WERI-Rb-1 (cell line): ENCODE data around the gene ELMOD1.

Experiments used
- DNase-seq: peaks from one replicate; pipeline ENCODE4 v3.0.0-alpha.2; 2020
- H3K27ac ChIP-seq: fragments of 250-450 bp; sonication (Bioruptor Pico); 2 replicates; pipeline ENCODE4 v1.5.1; 2020; ENCODE audit warnings: mild to moderate bottlenecking, moderate library complexity
- H3K27me3 ChIP-seq: fragments of 250-450 bp; sonication (Bioruptor Pico); 2 replicates; pipeline ENCODE4 v1.5.1; 2021; ENCODE audit warnings: mild to moderate bottlenecking, low read depth, moderate library complexity; ENCODE audit not compliant: insufficient read depth, severe bottlenecking
- H3K36me3 ChIP-seq: fragments of 250-450 bp; sonication (Bioruptor Pico); 2 replicates; pipeline ENCODE4 v1.5.1; 2020; ENCODE audit warnings: mild to moderate bottlenecking, moderate library complexity
- H3K4me3 ChIP-seq: 2 replicates; pipeline ENCODE4 v1.5.1; 2011; ENCODE audit warnings: low read depth, mild to moderate bottlenecking, control low read depth, low read length
- H3K9me3 ChIP-seq: fragments of 250-450 bp; sonication (Bioruptor Pico); 2 replicates; pipeline ENCODE4 v1.5.1; 2021; ENCODE audit warnings: mild to moderate bottlenecking, moderate library complexity; ENCODE audit not compliant: severe bottlenecking
- TF ChIP-seq, protein P1 (sequence below): IDR thresholded peaks from 2 replicates; pipeline ENCODE4 v1.5.1; 2011; ENCODE audit warnings: low read depth, mild to moderate bottlenecking, control low read depth, inconsistent platforms, low read length

ELMOD1 gene

DNA sequence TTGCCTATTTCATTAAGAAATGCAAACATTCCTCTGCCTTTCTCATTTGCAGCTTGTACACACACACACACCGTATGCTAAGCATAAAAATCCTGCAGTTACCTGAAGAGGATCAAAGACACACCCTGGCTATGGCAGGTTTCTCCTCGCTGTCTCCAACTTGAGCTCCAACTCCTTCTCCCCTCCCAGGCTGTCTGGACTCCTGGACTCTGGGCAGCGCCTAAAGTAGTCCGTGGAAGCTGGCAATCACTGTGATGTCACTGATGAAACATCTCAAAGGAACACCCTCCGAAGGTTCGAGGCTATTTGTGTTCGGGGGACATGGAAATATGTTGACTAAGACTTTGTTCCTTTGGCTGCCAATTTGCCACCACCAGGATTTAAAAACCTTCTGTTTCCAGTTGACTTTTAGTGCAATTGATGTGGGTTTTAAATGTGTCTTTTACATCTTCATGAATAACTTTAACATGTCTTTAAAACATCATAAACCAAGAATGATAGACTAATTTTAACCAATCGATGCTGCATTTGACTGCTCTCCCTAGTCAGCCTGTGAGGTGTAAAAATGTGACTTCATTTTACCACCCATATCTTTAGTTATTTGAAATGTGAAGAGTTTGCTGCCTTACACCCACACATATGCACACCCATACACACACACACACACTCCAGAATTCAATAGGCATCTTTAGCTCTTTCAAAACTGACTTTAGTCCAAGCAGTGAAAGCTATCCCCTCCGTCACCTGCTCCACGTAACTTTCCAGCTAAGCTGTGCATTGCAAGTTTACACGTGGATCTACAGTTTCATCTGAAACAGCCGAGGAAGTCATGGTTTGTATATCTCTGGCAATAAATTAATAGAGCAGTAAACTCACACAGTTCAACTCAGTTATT is 121.2 kb downstream of the ELMOD1 start, which contains the start of gene SLN:
Gene SLN, minus strand, starts transcription at position 196 of the 895 bp plus-strand sequence.
- Histone ChIP-seq H3K27ac (no peak within 1 kb of the TSS), H3K4me3 (no peak within 1 kb of the TSS), H3K27me3 (no peaks in the 10 kb centered on the region), H3K36me3 (no peaks in the 10 kb centered on the region), H3K9me3 (no peaks in the 10 kb centered on the region)
- no peak for DNase-seq
- TF ChIP-seq, protein P1, sequence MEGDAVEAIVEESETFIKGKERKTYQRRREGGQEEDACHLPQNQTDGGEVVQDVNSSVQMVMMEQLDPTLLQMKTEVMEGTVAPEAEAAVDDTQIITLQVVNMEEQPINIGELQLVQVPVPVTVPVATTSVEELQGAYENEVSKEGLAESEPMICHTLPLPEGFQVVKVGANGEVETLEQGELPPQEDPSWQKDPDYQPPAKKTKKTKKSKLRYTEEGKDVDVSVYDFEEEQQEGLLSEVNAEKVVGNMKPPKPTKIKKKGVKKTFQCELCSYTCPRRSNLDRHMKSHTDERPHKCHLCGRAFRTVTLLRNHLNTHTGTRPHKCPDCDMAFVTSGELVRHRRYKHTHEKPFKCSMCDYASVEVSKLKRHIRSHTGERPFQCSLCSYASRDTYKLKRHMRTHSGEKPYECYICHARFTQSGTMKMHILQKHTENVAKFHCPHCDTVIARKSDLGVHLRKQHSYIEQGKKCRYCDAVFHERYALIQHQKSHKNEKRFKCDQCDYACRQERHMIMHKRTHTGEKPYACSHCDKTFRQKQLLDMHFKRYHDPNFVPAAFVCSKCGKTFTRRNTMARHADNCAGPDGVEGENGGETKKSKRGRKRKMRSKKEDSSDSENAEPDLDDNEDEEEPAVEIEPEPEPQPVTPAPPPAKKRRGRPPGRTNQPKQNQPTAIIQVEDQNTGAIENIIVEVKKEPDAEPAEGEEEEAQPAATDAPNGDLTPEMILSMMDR = no peak

DNA sequence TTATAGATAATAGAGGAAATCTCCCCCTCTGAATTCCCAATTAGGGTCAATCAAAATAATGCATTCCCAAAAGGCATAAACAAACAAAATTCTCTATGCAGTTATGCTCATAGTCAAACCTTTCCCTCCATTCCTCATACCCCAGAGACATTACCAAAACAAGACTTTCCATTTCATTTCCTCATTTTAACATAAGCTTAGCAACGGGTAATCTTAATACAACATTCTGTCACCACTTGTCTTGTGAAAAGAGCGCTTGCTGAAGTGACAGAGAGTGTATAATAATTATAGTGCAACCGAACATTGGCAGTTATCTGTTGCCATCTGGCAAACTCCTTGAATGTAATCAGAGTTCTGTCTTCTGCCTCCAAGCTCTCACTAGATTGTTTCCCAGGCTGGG is 122.1 kb downstream of the ELMOD1 start:
- H3K27ac ChIP-seq = no peak overlapping the region
- H3K9me3 ChIP-seq = no peaks in the 10 kb centered on the region
- DNase-seq = no peak
- no peaks in the 10 kb centered on the region for H3K27me3 ChIP-seq
- no peaks in the 10 kb centered on the region for H3K36me3 ChIP-seq
- H3K4me3 ChIP-seq = no peak overlapping the region
- TF ChIP-seq, protein P1 = no peak
